ENCODE measurements around the gene LARP4B. TPM values are rescaled to one million over a fixed set of nuclear protein-coding genes. Genes with fewer than 3 reads are reported as not detected.

The LARP4B gene
- total RNA-seq, 3 donors from 2014 or later, result 47.5 to 70.8 (median 68.5) TPM

DNA sequence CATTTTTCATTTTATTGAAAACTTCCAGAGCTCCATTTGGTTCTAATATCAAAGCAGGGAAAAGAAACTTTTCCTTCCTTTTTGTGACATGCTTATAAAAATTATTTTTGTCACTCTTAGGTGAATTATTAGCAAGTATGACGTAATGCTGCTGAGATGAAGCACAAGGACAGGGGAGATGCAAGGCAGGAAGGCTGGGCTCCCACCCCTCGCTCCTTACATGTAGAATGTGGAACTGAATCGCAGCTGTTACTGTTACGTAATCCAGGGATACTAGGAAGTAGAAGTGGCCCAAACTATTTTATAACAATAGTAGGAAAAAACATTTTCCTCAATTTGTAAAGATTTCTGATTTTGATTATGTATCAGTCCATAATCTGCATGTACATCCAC is 39.6 kb upstream of the LARP4B start:
- Histone ChIP-seq H3K36me3 (no peaks in the 10 kb centered on the region), H3K27ac (no peak overlapping the region), H3K4me3 (no peak overlapping the region), H3K4me1 (no peaks in the 10 kb centered on the region), H3K27me3 (no peaks in the 10 kb centered on the region), H3K9me3 (no peaks in the 10 kb centered on the region)
- TF ChIP-seq, protein P1, sequence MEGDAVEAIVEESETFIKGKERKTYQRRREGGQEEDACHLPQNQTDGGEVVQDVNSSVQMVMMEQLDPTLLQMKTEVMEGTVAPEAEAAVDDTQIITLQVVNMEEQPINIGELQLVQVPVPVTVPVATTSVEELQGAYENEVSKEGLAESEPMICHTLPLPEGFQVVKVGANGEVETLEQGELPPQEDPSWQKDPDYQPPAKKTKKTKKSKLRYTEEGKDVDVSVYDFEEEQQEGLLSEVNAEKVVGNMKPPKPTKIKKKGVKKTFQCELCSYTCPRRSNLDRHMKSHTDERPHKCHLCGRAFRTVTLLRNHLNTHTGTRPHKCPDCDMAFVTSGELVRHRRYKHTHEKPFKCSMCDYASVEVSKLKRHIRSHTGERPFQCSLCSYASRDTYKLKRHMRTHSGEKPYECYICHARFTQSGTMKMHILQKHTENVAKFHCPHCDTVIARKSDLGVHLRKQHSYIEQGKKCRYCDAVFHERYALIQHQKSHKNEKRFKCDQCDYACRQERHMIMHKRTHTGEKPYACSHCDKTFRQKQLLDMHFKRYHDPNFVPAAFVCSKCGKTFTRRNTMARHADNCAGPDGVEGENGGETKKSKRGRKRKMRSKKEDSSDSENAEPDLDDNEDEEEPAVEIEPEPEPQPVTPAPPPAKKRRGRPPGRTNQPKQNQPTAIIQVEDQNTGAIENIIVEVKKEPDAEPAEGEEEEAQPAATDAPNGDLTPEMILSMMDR (IDR thresholded peaks at IDR 0.05), result no peak
- TF ChIP-seq POLR2A (IDR thresholded peaks at IDR 0.05) (no peak), POLR2AphosphoS5 (IDR thresholded peaks at IDR 0.05) (no peak)
- DNase-seq (ENCODE audit: low spot score in 2 of 2), result no peak
- intact Hi-C loops (cut with DNase I; ENCODE audit: low total_unique reads), result no loop called here

DNA sequence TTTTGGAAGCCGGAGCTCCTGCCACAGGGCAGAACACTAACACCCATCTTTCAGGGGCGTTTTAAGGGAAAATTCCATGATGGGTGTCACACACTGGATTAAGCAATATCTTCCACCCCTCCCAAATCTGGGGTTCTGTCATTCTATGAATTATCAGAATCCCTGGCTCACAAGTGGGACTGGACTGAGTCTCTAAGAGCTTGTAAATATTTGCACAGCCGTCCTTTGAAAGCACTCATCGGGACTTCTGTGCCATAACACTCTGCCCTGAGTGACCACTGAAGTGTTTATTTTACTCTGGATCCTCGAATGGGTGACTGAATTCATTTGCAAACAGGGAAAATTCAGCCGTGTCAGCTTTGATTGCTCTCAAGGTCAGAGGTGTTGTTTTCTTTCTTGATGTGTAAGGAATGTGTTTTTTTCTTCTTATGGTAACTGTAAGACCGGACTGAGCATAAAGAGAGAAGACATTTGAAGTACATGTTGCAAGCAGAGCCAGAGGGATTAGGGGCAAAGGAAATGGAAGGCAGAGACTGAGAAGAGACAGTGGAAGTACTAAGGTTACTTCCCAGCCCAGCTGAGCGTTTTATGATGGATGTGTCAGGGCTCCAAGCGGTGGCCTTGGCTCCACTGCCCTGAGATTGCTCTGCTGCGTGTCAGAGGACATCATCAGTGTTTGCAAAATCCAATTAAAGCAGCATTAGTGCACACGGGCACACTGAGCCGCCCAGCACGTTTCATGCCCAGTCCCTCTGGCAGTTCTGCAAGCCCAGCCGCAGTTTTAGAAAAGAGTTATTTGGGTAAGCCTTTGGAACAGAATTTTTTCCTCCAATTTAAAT is 39.0 kb upstream of the LARP4B start:
- Histone ChIP-seq H3K9me3 (no peaks in the 10 kb centered on the region), H3K27me3 (no peaks in the 10 kb centered on the region), H3K4me3 (no peak overlapping the region), H3K27ac (no peak overlapping the region), H3K36me3 (no peaks in the 10 kb centered on the region), H3K4me1 (no peaks in the 10 kb centered on the region)
- no peak for DNase-seq (ENCODE audit: low spot score in 2 of 2)
- intact Hi-C loops (cut with DNase I; ENCODE audit: low total_unique reads), result no loop called here
- TF ChIP-seq POLR2AphosphoS5 (IDR thresholded peaks at IDR 0.05), result no peak
- TF ChIP-seq, protein P1 (IDR thresholded peaks at IDR 0.05), result no peak
- TF ChIP-seq POLR2A (IDR thresholded peaks at IDR 0.05), result no peak

DNA sequence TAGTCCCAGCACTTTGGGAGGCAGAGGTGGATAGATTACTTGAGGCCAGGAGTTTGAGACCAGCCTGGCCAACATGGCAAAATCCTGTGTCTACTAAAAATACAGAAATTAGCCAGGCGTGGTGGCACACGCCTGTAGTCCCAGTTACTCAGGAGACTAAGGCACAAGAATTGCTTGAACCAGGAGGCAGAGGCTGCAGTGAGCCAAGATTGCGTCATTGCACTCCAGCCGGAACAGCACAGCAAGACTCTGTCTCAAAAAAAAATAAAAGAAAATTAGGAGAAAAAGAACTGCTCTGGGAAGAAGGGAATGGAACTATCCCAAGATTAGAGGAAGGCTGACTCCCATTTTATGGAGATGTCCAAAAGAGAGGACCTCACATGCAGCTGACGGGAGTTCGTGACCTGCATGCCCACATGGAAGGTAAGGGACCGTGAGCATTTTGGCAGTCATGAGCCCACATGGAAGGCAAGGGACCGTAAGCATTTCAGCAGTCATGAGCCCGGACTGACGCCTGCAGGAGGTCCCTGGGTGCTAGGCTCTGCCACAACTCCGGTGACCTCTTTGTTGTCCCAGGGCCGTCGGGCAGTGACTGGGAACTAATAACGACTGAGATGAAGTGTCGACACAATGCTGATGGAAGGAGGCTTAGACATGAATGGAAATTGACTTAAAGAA is 38.1 kb upstream of the LARP4B start:
- TF ChIP-seq POLR2A (IDR thresholded peaks at IDR 0.05) (no peak), POLR2AphosphoS5 (IDR thresholded peaks at IDR 0.05) (no peak)
- TF ChIP-seq, protein P1 (IDR thresholded peaks at IDR 0.05), result no peak
- no peaks in the 10 kb centered on the region for H3K9me3 ChIP-seq
- H3K4me1 ChIP-seq, result no peaks in the 10 kb centered on the region
- DNase-seq (ENCODE audit: low spot score in 2 of 2), result no peak
- H3K4me3 ChIP-seq, result no peak overlapping the region
- intact Hi-C loops (cut with DNase I; ENCODE audit: low total_unique reads), result no loop called here
- no peak overlapping the region for H3K27ac ChIP-seq
- H3K36me3 ChIP-seq, result no peaks in the 10 kb centered on the region
- H3K27me3 ChIP-seq, result no peaks in the 10 kb centered on the region

DNA sequence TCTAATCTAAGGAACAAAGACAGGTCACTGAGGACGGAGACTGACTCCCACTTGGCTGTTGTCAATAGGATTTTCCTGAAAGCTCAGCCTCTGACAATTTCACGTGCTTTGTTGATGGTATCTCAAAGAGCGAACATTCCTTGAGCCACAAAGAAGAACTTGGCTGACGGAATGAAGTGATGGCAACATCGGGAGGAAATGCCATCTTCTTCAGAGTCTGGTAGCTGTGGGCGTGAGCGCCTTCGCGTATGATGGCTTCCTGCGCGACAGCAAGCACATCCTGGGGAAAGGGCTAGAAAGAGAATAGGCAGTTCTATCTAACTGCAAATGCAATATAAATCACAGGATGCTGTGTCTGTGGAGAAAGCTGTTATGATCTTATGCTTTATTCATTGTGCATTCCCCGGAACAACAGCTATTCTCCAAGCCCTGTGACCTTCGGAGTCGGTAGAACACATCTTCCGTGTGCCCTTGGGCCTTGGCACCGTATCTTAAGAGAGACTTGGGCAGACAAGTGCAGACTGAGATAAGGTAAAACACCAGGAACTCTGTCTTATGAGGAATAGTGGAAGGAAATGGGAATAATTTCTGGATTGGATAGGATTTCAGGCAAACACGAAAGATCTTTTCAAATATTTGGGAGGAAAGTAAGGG is 37.2 kb upstream of the LARP4B start:
- no peak for TF ChIP-seq POLR2A (IDR thresholded peaks at IDR 0.05)
- TF ChIP-seq POLR2AphosphoS5 (IDR thresholded peaks at IDR 0.05), result no peak
- TF ChIP-seq, protein P1 (IDR thresholded peaks at IDR 0.05), result no peak
- H3K27me3 ChIP-seq, result no peaks in the 10 kb centered on the region
- DNase-seq (ENCODE audit: low spot score in 2 of 2), result no peak
- H3K4me3 ChIP-seq, result no peak overlapping the region
- intact Hi-C loops (cut with DNase I; ENCODE audit: low total_unique reads), result no loop called here
- H3K27ac ChIP-seq, result no peak overlapping the region
- no peaks in the 10 kb centered on the region for H3K36me3 ChIP-seq
- no peaks in the 10 kb centered on the region for H3K9me3 ChIP-seq
- H3K4me1 ChIP-seq, result no peaks in the 10 kb centered on the region

Measured in breast epithelium (tissue), 4 donors.